GM19463 (cell line): ENCODE data around the gene L3MBTL1.

ENCODE experiments used
- ATAC-seq: cut with Tn5 transposase; IDR thresholded peaks from one replicate; pipeline ENCODE4 v1.9.1; 2021; ENCODE audit warnings: mild to moderate bottlenecking, moderate library complexity; ENCODE audit not compliant: unreplicated experiment

L3MBTL1 gene

GRCh38 chr20:43507150-43508080 is at the start of gene L3MBTL1:
Gene L3MBTL1, plus strand, starts transcription at chr20:43507697. Its CDS starts 5,807 bp downstream, at chr20:43513504.
- no peak for ATAC-seq

GRCh38 chr20:43458422-43458924 is 49.0 kb upstream of the L3MBTL1 start:
- peak; percentile 12 for ATAC-seq

- no peak for ATAC-seq
Measured at GRCh38 chr20:43459022-43459942, 48.2 kb upstream of the L3MBTL1 start.

GRCh38 chr20:43460172-43460829 is 47.2 kb upstream of the L3MBTL1 start:
- no peak for ATAC-seq

- ATAC-seq: no peak
Measured at GRCh38 chr20:43460830-43461200, 46.7 kb upstream of the L3MBTL1 start.

GRCh38 chr20:43461894-43462659 is 45.4 kb upstream of the L3MBTL1 start:
- ATAC-seq: no peak

GRCh38 chr20:43462660-43463526 is 44.6 kb upstream of the L3MBTL1 start:
- no peak for ATAC-seq

- ATAC-seq: no peak
Measured at GRCh38 chr20:43463527-43464218, 43.8 kb upstream of the L3MBTL1 start.

- ATAC-seq: no peak
Measured at GRCh38 chr20:43464219-43464790, 43.2 kb upstream of the L3MBTL1 start.

- no peak for ATAC-seq
Measured at GRCh38 chr20:43465625-43465943, 41.9 kb upstream of the L3MBTL1 start.

GRCh38 chr20:43467589-43467988 is 39.9 kb upstream of the L3MBTL1 start:
- ATAC-seq: no peak

- ATAC-seq: no peak
Measured at GRCh38 chr20:43472671-43473380, 34.7 kb upstream of the L3MBTL1 start.

- no peak for ATAC-seq
Measured at GRCh38 chr20:43473381-43473704, 34.2 kb upstream of the L3MBTL1 start.

GRCh38 chr20:43477193-43477592 is 30.3 kb upstream of the L3MBTL1 start:
- no peak for ATAC-seq

GRCh38 chr20:43477619-43478018 is 29.9 kb upstream of the L3MBTL1 start:
- ATAC-seq: no peak

- ATAC-seq: no peak
Measured at GRCh38 chr20:43490038-43490437, 17.5 kb upstream of the L3MBTL1 start.

- no peak for ATAC-seq
Measured at GRCh38 chr20:43492101-43492500, 15.4 kb upstream of the L3MBTL1 start.

GRCh38 chr20:43495388-43495787 is 12.1 kb upstream of the L3MBTL1 start:
- ATAC-seq: no peak
